RPMI7951 (cell line): Measurements from ENCODE around the gene PDPR. TPM values are rescaled to one million over a fixed set of nuclear protein-coding genes. Genes with fewer than 3 reads are reported as not detected.
"Not testable (repeated sequence)": the region's sequence is repeated elsewhere in the genome, so short reads cannot be mapped to it uniquely, and the experiment has no call there.

Experiments used
- DNase-seq: peaks from one replicate; pipeline ENCODE4 v3.0.0-alpha.2; 2012; ENCODE audit warnings: low read depth
- total RNA-seq: library from RNA; depleted of rRNA; stranded (reverse); fragments of >200 nt; shearing (Covaris generic); gene quantifications from 2 replicates; pipeline ENCODE4 v1.2.3, GENCODE V29; 2014

Gene PDPR
- total RNA-seq, 1 experiment from 2014 or later = 13.1 TPM

DNA sequence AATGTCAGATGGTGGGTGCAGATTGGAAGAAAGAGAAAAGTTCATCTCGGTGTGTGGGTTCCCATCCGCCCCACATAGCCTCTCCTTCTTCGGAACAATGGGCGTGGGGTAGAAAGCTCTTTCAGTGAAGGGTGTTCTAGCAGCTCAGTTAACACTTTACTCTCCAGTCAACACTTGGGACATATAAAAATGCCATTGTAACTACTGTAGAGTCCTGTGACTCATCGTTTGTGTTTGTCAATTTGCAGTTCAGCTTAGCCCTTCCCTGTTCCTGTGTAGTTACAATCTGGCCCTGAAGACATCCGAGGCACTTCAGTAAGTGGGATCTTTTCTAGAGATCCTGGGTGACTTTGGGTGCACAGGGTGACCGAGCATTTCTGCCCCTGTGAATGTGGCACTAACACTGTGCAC, 47.9 kb downstream of the PDPR start:
- DNase-seq = peak; percentile 54

DNA sequence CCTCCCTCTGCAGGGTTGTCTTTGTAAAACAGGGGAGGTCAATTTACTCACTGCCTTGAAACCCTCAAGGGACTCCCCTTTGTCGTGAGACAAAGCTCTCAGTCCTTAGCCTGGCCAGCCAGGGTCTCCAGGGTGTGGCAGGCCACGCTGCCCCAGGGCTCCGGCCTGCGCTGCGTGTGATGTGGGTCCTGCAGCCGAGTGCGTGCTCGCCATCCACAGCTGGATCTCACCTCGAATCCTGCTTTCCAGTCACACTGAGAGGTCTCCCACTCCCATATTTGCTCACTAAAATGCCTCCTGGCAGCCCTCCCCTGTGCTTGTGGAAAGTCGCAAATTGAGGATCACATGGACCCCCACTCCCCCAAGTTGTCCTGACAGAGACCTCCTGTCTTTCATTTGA, 49.5 kb downstream of the PDPR start:
- no peak for DNase-seq

DNA sequence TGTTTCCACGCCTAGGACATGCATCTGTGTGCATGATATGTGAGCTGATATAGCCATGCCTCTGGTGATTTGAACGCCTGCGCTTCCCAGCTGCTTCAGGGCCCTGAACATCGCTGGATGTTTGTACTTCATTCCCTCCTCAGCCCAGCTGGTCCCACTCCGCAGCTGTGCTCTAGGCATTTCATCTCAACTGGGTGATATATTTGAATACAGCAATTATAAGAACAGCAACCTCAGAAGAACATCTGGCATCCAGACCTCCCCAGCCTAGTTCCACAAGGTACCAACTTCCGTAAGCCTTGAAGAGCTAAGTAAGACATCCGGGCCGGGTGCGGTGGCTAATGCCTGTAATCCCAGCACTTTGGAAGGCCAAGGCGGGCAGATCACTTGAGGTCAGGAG, 52.6 kb downstream of the PDPR start:
- not testable (repeated sequence) for DNase-seq

DNA sequence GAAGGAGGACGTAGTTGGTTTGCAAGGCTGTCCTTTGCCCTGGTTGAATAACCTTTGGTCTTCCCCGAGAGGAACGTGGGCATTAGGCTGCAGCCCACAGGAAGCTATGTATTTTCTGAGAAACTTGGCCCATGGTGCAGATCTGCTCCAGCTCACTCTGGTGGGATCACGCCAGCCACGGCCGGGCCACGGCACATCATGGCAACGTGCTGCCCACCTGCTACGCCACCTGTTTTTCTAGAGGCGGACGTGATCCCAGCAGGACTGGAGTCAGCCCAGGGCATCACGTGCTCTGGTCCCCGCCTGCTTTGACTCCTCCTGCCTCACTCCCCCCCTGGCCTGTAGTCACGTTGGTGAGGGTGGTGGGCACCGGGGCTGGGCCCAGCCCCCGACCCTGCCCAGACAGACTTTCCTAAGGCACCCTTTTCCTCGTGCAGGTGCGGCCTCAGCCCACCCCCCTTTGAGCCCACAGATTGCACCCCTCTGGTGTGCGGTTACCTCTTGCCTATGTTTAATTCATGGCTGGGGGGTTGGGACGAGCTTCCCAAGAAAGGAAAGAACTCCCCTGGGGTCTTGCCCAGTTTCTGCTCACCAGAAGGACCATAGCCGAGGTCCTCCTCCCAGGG, 59.2 kb downstream of the PDPR start, which contains the start of gene CLEC18C:
Gene CLEC18C (plus strand): TSS at position 576 of the 626 bp plus-strand sequence. CDS start 492 bp downstream, outside the sequence.
- not testable (repeated sequence) for DNase-seq

DNA sequence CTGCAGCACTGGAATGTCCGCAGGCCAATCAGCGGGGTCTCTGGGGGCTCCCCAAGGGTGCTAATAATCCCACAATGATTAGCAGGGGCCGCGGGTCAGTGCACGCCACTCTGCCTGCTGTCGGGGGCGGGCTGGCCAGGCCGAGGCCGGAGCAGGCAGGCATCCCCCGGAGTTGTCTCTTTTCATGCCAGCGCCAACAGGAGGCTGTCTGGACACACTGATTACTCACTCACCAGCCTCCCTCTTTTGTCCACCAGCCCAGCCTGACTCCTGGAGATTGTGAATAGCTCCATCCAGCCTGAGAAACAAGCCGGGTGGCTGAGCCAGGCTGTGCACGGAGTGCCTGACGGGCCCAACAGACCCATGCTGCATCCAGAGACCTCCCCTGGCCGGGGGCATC, 59.8 kb downstream of the PDPR start:
- DNase-seq = not testable (repeated sequence)

DNA sequence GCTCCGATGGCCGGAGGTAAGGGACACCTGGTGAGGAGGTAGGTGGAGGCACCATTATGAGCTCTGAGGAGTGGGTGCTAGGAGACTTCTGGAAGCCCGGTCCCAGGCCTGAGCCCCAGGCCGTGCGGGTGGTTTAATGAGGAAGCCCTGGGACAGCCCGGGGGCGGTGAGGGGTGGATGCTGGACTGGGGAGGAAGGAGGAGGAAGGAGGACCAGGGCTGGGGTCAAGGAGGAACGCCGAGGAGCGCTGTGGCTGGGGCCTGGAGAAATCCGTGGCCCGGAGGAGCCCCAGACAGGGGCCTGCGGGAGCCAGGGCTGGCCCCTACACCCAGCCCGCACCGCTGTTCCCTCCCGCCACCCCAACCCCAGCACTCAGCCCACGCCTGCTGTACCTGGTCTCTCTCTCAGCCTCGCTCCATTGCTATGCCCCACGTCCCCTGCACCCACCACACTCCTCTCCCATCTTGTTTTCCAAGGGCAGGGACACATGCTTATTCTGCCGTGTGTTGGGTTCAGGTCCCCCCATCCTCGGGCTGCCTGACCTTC, 60.3 kb downstream of the PDPR start:
- DNase-seq = not testable (repeated sequence)

DNA sequence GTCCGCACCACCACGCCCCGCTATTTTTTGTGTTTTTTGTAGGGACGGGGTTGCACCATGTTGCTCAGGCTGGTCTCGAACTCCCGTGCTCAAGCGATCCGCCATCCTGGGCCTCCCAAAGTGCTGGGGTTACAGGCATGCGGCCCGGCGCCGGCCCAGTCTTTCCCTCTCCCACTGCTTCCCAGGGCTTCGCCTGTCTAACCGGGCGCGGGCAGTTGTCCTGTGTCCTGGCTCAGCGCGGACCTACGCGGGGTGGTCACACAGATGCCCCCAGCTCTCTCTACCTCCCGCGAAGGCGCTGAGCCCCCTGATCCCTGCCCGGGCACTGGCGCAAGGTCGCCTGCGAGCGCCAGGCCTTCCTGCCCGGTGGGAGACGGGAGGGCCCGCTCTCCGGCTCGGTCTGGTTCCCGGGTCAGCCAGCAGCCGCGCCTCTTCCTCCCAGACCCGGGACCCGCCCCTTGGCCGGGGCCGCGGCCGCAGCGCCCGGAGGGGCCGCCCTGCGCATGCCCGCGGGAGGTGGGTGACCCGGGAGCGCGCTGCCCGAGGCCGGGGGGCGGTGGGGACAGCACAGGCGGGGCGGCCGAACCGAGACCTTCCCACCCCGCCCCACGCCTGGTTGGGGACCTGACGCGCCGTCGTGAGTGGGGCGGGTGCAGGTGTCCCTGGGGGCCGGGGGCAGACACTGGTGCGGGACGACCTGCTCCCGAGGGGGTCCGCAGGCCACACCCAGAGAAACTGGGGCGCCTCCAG, 73.9 kb downstream of the PDPR start:
- not testable (repeated sequence) for DNase-seq

DNA sequence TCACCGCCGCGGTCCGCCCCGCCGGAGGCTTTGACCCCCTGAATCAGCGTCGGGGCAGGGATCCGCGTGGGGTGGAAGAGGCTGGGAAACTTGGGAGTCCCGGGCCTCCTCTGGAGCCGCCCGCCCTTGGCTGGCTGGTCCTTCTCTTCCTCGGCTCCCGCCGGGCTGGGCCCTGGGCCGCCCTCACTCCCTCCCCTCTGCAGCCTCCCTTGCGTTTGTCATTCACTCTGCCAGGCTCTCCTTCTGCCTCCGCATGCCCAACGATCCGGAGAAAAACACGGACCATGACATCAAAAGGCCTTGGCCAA, 74.4 kb downstream of the PDPR start:
- not testable (repeated sequence) for DNase-seq

DNA sequence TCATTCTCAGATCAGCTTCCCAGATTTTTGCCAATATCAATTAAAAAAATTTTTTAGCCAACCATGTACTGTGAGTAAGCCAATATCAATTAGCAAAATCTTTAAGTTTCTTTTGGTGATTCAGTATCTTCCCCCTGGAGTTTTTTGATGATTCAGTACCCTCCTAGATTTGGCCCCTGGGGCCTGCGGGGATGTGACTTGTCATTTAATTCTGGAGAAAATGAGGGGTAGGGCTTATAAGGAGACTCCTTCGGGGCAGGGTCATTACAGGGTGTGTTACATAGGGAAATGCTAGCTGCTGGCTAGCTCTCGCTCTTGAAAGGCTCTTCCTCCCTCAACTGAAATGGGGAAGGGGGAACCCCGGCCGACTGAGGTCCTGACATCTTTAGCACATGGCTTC, 76.4 kb downstream of the PDPR start:
- not testable (repeated sequence) for DNase-seq

DNA sequence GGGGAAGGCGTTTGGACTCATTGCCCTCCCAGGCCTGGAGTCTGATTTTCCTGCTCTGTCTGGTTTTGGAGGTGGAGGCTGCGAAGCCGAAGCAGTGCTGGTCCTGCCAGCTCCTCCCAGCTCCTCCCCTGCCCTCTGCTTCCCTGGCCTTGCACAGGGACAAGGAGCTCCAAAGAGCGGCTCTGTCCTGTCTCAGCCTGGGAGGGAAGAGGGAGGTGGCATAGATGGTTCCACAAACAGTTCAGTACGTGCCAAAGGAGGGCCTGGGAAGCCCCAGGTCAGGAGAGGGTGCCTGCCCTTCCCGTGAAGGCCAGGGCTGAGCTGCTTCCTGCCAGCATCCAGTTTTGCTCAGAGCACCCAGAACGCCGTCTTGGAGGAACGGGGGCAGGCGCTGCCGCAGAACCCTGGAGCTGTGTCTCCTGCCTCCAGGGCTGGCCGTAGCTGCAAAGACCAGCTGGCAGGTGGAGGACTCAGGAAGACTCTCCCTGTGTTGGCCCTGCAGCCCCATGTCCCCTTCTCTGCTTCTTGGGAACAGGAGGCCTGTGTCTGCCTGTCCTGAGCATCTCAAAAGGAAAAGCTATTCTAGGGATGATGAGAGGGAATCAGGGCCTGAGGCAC, 82.7 kb downstream of the PDPR start:
- DNase-seq = not testable (repeated sequence)

DNA sequence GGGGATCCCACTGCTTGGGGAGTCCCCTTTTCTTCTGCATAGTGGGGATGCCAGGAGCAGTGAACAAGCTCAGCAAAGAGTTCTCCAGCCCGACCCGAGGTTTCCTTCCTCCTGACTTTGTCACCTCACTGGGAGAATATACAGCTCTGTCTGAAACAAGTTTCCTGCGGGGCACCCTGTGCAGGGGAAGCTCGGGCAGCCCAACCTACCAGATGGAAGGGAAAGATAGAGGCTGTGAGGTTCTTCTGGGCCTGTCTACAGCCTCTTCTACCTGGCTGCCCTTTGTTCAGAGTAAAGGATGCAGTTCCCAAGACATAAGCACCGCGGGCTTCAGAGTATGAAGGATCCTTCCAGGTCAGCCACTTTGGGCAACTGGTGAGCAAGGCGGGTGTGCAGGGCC, 83.5 kb downstream of the PDPR start:
- not testable (repeated sequence) for DNase-seq

DNA sequence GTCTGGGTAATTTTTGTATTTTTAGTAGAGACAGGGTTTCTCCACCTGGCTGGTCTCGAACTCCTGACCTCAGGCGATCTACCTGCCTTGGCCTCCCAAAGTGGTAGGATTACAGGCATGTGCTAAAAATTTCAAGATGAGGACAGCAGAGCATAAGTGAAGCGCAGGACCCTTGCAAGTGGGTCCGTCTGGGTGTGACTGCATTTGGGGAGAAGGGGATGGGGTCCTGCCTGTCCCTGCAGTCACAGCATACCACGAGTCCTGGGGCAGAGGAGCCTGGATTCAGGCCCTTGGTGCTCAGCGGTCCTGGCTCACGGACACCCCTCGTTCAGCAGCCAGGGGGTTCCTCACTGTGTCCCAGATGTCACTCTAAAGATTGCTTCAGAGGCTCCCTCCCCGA, 84.1 kb downstream of the PDPR start:
- not testable (repeated sequence) for DNase-seq

DNA sequence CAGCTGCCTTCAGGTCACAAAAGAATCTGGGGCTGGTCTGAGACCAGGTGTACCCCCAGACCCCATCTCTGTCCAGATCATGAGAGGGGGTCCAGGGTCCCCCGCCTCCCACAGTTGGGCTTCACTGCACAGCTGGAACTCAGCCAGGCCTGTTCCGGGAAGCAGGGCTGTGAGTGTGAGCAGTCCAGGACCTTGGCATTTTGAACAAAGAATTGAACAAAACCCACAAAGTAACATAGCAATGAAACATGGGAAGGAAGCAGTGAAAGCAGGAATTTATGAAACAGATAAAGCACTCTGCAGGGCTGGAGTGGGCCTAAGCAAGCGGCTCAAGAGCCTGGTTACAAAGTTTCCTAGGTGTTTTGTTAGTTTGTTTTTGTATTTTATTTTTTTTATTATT, 84.5 kb downstream of the PDPR start:
- not testable (repeated sequence) for DNase-seq

DNA sequence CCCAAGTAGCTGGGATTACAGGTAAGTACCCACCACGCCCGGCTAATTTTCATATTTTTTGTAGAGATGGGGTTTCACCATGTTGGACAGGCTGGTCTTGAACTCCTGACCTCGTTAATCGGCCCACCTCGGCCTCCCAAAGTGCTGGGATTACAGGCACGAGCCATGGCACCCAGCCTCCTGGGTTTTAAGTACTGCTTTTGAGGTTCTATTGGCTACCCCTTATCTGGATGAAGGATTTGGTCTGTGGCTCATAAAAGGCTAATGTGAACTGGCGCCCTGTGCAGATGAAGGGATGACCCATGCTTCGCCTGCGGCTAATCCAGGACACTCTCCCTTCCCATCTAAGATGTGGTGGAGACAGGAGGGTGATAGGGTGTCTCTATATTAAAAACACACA, 85.0 kb downstream of the PDPR start:
- peak; percentile 1 for DNase-seq

DNA sequence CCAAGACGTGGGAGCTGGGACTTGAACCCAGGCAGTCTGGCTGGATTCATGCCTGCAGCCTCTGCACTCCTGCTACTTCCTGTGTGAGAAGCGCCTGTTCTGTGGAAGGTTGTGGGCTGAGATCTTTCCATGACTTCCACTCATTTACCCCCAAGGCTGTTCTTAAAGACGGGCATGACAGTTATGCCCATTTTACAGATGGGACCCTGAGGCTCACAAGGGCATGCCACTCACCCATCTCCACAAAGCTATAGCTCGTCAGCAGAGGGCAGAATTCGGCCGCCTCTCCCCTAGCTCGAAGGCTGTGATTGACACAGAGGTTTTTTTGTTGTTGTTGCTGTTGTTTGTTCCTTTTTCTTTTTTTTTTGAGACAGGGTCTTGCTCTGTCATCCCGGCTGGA, 85.9 kb downstream of the PDPR start:
- DNase-seq = not testable (repeated sequence)

DNA sequence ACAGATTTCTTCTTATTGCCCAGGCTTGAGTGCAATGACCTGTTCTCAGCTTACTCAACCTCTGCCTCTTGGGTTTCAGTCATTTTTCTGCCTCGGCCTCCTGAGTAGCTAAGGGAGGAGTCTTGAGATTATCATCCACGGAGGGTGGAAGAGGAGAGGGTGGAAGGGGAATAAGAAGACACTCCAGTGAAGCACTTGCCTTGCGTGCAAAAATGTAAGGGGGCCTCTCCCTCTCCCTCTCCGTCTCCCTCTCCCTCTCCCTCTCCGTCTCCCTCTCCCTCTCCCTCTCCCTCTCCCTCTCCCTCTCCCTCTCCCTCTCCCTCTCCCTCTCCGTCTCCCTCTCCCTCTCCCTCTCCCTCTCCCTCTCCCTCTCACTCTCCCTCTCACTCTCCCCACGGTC, 89.4 kb downstream of the PDPR start:
- not testable (repeated sequence) for DNase-seq

DNA sequence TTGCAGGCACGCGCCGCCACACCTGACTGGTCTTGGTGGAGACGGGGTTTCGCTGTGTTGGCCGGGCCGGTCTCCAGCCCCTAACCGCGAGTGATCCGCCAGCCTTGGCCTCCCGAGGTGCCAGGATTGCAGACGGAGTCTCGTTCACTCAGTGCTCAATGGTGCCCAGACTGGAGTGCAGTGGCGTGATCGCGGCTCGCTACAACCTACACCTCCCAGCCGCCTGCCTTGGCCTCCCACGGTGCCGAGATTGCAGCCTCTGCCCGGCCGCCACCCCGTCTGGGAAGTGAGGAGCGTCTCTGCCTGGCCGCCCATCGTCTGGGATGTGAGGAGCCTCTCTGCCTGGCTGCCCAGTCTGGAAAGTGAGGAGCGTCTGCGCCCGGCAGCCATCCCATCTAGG, 89.9 kb downstream of the PDPR start:
- not testable (repeated sequence) for DNase-seq

DNA sequence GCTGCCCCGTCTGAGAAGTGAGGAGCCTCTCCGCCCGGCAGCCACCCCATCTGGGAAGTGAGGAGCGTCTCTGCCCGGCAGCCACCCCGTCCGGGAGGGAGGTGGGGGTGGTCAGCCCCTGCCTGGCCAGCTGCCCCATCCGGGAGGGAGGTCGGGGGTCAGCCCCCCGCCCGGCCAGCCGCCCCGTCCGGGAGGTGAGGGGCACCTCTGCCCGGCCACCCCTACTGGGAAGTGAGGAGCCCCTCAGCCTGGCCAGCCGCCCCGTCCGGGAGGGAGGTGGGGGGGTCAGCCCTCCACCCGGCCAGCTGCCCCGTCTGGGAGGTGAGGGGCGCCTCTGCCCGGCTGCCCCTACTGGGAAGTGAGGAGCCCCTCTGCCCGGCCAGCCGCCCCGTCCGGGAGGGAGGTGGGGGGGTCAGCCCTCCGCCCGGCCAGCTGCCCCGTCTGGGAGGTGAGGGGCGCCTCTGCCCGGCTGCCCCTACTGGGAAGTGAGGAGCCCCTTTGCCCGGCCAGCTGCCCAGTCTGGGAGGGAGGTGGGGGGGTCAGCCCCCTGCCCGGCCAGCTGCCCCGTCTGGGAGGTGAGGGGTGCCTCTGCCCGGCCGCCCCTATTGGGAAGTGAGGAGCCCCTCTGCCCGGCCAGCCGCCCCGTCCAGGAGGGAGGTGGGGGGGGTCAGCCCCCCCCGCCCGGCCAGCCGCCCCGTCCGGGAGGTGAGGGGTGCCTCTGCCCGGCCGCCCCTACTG, 90.7 kb downstream of the PDPR start:
- not testable (repeated sequence) for DNase-seq

DNA sequence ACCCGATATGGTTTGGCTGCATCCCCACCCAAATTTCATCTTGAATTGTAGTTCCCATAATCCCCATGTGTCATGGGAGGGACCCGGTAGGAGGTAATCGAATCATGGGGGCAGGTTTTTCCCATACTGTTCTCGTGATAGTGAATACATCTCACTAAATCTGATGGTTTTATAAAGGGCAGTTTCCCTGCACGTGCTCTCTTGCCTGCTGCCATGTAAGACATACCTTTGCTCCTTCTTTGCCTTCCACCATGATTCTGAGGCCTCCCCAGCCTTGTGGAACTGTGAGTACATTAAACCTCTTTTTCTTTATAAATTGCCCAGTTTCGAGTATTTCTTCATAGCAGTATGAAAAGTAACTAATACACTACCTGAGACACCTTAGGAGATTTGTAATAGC, 92.2 kb downstream of the PDPR start:
- not testable (repeated sequence) for DNase-seq
